A204.1 (cell line): ENCODE data around the gene ARL4A.

Source experiments
- FAIRE-seq: peaks from 2 replicates; lab custom pipeline; 2012; peaks lifted over from hg19 to GRCh38; lab: Jason Lieb, UNC

ARL4A gene

DNA sequence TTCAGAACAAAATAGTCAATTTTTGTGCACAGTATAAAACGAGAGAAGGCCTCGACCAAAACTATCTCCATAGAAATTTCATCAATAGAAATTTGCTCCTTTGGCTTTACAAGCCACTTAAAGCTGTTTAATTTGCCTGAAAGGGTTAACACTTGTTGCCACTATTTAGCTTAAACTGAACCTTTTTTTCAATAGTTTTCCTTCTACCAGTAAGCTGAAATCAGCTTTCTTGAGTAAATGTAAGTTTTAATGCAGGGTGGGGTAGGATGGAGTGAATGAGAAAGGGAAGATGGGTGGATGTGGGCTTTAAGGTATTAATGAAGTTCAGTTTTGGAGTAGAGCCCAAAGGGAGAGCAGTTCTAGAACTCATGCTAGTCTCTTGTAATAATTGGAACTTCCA is 39.5 kb downstream of the ARL4A start:
- no peak for FAIRE-seq

DNA sequence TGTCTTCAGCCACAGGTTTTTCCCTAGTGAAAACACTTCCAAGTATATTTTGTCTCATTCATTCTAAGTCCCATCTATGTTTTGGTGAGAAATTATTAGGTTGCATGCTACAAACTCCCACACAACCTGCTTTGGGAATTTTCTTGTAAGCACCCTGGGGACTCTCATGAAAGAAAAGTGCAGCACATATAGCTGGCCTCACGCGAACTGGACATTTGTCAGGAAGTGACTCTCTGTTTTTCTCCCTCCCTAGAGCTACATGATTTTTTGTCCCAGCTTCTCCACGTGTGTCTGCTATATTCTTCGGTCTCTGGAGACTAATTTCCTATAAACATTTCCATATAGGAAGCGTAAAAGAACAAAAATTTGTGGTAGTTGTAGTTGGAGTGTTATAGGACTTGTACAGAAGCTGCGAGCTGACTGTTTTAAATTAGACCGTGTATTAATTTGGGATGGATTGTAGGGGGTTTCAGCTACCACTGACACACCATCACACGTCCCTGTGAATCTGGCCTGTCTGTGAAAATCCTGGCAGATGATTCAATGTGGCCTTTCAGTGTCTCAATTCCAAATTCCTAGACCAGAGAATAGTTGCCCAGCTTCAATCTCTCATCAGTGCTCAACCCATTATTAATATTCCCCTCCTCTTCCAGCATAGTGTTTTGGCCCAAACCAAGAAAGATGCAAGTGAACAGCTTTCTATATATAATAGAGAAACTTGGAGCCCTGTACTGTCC is 40.2 kb downstream of the ARL4A start:
- no peak for FAIRE-seq

DNA sequence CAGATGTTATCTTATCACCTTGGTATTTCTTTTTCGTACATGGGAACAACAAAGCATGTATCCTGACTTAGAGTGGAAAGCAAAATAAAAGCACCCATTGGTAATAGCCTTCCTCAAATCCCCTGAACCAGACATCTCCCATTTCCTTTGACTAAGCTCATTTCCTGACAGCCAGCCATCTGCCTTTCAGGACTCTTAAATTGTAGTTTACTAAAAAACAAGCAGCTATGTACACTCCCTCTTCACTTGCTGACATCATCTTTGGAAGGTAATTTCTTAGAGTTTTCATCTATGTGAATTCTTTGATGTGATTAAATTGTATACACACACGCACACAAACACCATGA is 40.7 kb downstream of the ARL4A start:
- FAIRE-seq: no peak

DNA sequence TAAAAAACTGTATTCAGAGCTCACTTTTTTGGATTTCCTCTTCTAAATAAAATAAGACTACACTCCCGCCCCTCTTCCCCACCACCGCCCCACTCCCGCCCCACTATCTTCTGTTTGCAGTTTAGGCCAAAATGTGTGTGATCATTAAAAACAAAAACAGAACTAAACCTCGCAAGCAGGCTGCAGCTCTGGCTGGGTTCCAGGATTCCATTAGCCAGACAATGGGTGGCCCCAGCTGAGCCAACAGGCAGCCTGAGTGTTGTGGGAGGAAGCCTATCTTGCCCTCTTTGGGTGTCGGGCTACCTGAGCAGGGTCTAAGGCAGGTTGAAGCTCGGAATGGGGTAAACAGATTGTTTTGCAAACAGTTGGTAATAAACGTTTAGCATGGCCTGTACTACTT is 41.7 kb downstream of the ARL4A start:
- FAIRE-seq: no peak

DNA sequence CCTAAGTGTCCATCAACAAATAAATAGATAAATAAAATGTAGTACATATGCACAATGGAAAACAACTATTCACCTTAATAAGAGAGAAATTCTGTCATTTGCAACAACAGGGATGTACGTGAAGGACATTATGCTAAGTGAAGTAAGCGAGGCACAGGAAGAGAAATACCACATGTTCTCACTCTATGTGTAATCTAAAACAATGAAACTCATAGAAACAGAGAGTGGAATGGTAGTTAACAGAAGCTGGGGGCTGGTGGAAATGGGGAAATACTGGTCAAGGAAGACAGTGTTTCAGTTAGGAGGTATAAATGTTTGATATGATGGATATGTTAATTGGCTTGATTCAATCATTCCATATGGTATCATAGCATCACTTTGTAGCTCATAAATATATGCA is 43.1 kb downstream of the ARL4A start:
- FAIRE-seq: no peak

DNA sequence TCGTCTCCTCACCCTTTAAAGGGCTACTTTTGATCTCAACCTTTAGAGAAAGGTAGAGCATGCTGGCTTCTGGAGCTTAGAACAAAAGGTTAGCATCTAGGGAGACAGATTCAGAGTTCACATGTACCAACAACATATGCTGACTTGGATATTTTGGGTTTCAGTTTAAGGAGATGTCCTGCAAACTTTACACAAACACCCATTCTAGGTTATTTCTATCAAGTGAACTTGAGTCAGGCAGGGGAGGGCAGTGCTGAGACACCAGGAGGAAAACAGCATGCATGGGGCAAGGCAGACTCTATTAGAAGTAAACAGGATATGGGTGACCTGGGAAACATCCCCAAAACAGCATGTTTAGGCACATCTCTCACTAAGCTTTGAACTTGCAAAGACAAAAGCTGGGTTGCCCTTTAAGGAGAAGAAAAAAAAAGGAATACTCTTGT is 43.8 kb downstream of the ARL4A start:
- FAIRE-seq: no peak

DNA sequence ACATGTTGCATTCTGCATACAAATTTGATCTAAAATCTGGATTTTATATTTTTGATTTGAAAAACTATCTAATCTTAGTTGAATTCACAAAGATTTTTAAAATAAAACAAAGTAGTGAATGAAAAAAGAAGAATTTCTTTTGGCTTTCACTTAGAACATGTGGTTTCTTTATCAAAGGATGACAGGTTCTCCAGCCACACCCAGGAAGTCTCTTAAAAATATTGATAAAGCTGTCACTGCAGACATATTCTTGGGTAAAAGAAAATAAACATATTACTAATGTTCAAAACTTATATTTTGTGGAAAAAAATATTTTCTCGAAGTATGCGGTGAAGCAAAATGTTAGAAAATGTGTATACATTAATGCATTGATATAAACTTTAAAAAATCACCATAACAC is 44.3 kb downstream of the ARL4A start:
- no peak for FAIRE-seq

DNA sequence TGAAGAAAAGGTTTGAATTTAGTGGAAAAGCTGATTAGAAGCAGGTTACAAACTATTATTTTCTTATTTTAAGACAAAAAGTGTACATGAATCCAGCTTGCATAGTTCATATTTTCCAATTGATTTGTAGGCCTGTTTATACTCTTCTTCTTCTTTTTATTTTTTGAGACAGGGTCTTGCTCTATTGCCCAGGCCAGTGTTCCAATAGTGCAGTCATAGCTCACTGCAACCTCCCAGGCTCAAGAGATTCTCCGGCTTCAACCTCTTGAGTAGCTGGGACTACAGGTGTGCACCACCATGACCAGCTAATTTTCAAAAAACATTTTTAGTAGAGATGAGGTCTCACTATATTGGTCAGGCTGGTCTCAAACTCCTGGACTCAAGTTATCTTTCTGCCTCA is 45.0 kb downstream of the ARL4A start:
- no peak for FAIRE-seq

DNA sequence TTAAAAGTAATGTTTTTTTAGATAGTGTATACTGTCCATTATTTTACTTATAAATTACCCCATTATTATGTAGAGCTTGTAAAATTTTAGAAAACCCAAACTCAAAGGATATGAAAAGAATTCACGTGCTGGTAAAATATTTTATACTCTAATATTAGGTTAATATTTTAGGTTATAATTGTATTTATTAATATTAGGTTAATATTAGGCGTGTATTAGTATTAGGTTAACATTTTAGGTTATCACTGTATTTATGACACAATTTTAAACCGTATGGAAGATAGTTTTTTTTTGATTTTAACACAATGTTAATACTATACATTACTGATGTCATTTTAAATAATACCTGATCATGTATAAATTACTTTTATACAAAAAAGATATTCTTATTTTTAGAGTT is 48.5 kb downstream of the ARL4A start:
- FAIRE-seq: peak; percentile 63

DNA sequence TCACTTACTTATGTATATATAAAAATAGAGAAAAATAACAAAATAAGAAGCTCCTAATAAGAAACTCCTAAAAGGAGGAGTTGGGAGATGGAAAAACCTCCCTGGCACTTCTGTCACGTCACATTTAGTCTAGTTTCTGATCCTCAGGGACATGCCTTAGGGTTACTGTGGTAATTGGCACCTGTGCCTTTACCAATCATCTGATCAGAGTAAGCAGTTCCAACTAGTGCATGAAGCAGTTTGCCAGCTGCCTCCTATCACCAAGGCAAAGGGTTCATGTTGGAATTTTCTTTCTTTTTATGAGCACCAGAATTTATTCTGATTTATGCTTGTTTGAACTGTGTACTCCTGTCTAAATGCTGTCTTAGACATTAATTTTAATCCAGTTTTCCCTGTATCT is 49.9 kb downstream of the ARL4A start:
- FAIRE-seq: no peak

DNA sequence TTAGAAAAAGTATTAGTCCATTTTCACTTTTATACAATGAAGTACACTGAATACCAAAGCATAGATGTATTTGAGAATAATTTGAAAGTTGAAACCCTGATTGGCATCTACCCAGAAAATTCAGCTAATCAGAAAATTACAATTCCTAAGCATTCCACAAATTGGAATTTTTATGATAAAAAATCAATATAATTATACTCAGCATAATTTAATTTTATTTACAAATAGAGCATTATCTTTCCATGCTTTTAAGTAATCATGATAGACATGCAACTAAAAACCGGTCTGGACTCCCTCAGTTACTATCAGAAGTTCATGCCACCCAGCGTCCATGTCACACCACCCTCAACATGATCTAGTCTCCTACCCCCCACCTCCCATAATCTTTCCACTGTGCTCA is 50.4 kb downstream of the ARL4A start:
- FAIRE-seq: no peak

DNA sequence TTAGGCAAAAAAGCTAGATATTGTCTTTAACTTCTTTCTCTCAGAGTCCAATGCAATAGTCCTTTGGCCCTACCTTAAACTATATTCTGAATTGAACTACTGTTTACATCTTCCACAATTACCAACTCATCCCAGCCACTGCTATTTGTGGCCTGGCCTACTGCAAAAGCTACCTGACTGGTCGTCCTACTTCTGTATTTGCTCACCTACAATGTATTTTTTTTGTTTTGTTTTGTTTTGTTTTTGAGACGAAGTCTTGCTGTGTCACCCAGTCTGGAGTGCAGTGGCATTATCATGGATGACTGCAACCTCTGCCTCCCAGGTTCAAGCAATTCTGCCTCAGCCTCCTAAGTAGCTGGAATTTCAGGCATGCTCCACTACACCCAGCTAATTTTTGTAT is 51.2 kb downstream of the ARL4A start:
- no peak for FAIRE-seq
